Islet of Langerhans (tissue), 1 donor: ENCODE data around the gene TTC28.

Source experiments
- FAIRE-seq: peaks from one replicate; lab custom pipeline; 2011; peaks lifted over from hg19 to GRCh38; lab: Jason Lieb, UNC

TTC28 gene

GRCh38 chr22:28044546-28045173, 635.0 kb downstream of the TTC28 start:
- FAIRE-seq = no peak

- FAIRE-seq = no peak
Measured at GRCh38 chr22:28043266-28043665, 636.4 kb downstream of the TTC28 start.

- FAIRE-seq = no peak
Measured at GRCh38 chr22:28034760-28035401, 644.8 kb downstream of the TTC28 start.

- no peak for FAIRE-seq
Measured at GRCh38 chr22:28034145-28034759, 645.4 kb downstream of the TTC28 start.

GRCh38 chr22:28032861-28033260, 646.8 kb downstream of the TTC28 start:
- no peak for FAIRE-seq

GRCh38 chr22:28031383-28031922, 648.2 kb downstream of the TTC28 start:
- FAIRE-seq = no peak

- no peak for FAIRE-seq
Measured at GRCh38 chr22:28030473-28030872, 649.2 kb downstream of the TTC28 start.

- no peak for FAIRE-seq
Measured at GRCh38 chr22:28029956-28030355, 649.7 kb downstream of the TTC28 start.

GRCh38 chr22:28029201-28029948, 650.3 kb downstream of the TTC28 start:
- FAIRE-seq = no peak

GRCh38 chr22:28027453-28028448, 651.9 kb downstream of the TTC28 start:
- FAIRE-seq = no peak

- no peak for FAIRE-seq
Measured at GRCh38 chr22:28025866-28026575, 653.6 kb downstream of the TTC28 start.

- no peak for FAIRE-seq
Measured at GRCh38 chr22:28025333-28025732, 654.3 kb downstream of the TTC28 start.

- FAIRE-seq = no peak
Measured at GRCh38 chr22:28024422-28024888, 655.2 kb downstream of the TTC28 start.

- FAIRE-seq = no peak
Measured at GRCh38 chr22:28023774-28024173, 655.9 kb downstream of the TTC28 start.

GRCh38 chr22:28023036-28023435, 656.6 kb downstream of the TTC28 start:
- FAIRE-seq = no peak

- FAIRE-seq = no peak
Measured at GRCh38 chr22:28021998-28022660, 657.5 kb downstream of the TTC28 start.

- no peak for FAIRE-seq
Measured at GRCh38 chr22:28021116-28021997, 658.3 kb downstream of the TTC28 start.

GRCh38 chr22:28019881-28020861, 659.5 kb downstream of the TTC28 start:
- FAIRE-seq = no peak
